Esophagus squamous epithelium (tissue), 5 donors: ENCODE results near the gene MANEA. TPM values are rescaled to one million over a fixed set of nuclear protein-coding genes. Genes with fewer than 3 reads are reported as not detected.

Source experiments
- DNase-seq: peaks from one replicate; lab custom pipeline; 2025; lab: John Stamatoyannopoulos, UW
- H3K27ac ChIP-seq, 4 donors: fragments of 200-600 bp; sonication (generic); one replicate each; pipeline ENCODE4 v1.5.1; 2016 to 2019; ENCODE audit warnings: mild to moderate bottlenecking in 1 of 4
- H3K27me3 ChIP-seq, 4 donors: fragments of 200-600 bp; sonication (generic); 1 replicate in 3 of 4; 2 replicates in 1 of 4; pipeline versions ENCODE4 v1.5.1 to v1.6.0; 2017 to 2021; ENCODE audit warnings: antibody characterized with exemption in 1 of 4
- H3K36me3 ChIP-seq, 3 donors: fragments of 200-600 bp; sonication (generic); one replicate each; pipeline ENCODE4 v1.5.1; 2016 to 2019
- H3K4me1 ChIP-seq, 3 donors: fragments of 200-600 bp; sonication (generic); one replicate each; pipeline ENCODE4 v1.5.1; 2017 to 2019
- H3K4me3 ChIP-seq, 4 donors: fragments of 200-600 bp; sonication (generic); 1 replicate in 3 of 4; 2 replicates in 1 of 4; pipeline ENCODE4 v1.5.1; 2016 to 2019; ENCODE audit warnings: mild to moderate bottlenecking in 2 of 4, moderate library complexity in 1 of 4
- H3K9me3 ChIP-seq, 3 donors: fragments of 200-600 bp; sonication (generic); one replicate each; pipeline ENCODE4 v1.5.1; 2016 to 2019
- CTCF ChIP-seq, 6 experiments: fragments of 450-650 bp in 4 of 6; fragments of 200-600 bp in 2 of 6; sonication (generic) in 2 of 6; IDR thresholded peaks; one replicate each; pipeline ENCODE4 v1.5.1; 2016 to 2019; ENCODE audit warnings: antibody characterized with exemption in 6 of 6, mild to moderate bottlenecking in 4 of 6, moderate library complexity in 4 of 6
- POLR2A ChIP-seq, 4 donors: fragments of 450-650 bp; IDR thresholded peaks; one replicate each; pipeline ENCODE4 v1.6.1; 2017; ENCODE audit warnings: antibody characterized with exemption in 4 of 4, mild to moderate bottlenecking in 4 of 4, moderate library complexity in 3 of 4
- WGBS, 2 donors: methylation state at CpG; one replicate each; pipeline ENCODE4 v1.1.5; 2018; 5-methylcytosine and 5-hydroxymethylcytosine counted together
- intact Hi-C: fragments of 100-400 bp; cut with DNase I; formaldehyde crosslinking; loops from one replicate; pipeline ENCODE4 v1.15.0; 2022
- total RNA-seq, 4 donors: library from RNA; depleted of rRNA; stranded (reverse); fragments of >200 nt; gene quantifications; one replicate each; pipeline ENCODE4 v1.1.0, GENCODE V29; 2016
- donor health status: DM: yes; HTN: yes; CAD: no.

The MANEA gene
- total RNA-seq, 4 donors from 2014 or later, result 5.5 to 9.7 (median 8.3) TPM

DNA sequence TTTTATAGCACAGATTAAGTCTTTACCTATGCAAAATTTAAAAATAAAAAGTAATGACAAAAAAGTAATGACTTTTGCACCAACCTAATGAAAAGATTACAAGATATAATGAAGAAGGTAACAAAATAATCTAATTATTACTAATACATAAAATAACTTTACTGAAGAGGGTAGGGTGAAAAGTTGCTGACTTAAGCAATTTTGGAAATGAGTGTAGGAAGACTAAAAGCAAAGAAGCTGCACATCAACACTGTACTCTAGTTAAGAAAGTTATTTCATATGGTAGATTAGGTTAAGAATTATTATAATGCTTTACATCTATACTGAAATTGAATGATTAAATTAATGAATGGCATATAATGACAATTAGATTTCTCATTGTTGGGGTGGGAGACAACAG is 76.8 kb downstream of the MANEA start:
- Histone ChIP-seq H3K4me1 (no peaks in the 10 kb centered on the region), H3K36me3 (no peaks in the 10 kb centered on the region), H3K27me3 (no peaks in the 10 kb centered on the region), H3K4me3 (no peak overlapping the region), H3K9me3 (no peaks in the 10 kb centered on the region), H3K27ac (no peak overlapping the region)
- no peak for DNase-seq
- intact Hi-C loops, result no loop called here
- TF ChIP-seq POLR2A (IDR thresholded peaks at IDR 0.05) (no peak), CTCF (IDR thresholded peaks at IDR 0.05) (no peak)

- H3K27ac ChIP-seq, result no peak overlapping the region
- H3K9me3 ChIP-seq, result no peaks in the 10 kb centered on the region
- WGBS, 2 donors, result 57 to 65% methylated on average over 2 of the region's 2 CpGs
- H3K36me3 ChIP-seq, result no peaks in the 10 kb centered on the region
- no peak for DNase-seq
- H3K4me3 ChIP-seq, result no peak overlapping the region
- TF ChIP-seq POLR2A (IDR thresholded peaks at IDR 0.05) (no peak), CTCF (IDR thresholded peaks at IDR 0.05) (no peak)
- H3K4me1 ChIP-seq, result no peaks in the 10 kb centered on the region
- intact Hi-C loops, result no loop called here
- no peaks in the 10 kb centered on the region for H3K27me3 ChIP-seq
Measured at GRCh38 chr6:95658886-95659285, 81.6 kb downstream of the MANEA start.
